DOHH2 (cell line): ENCODE measurements around the gene TLE1.

ENCODE experiments used
- H3F3A ChIP-seq: fragments of 200-600 bp; sonication (generic), shearing (Covaris generic); 2 replicates; pipeline ENCODE4 v1.6.0; 2016; ENCODE audit warnings: antibody characterized with exemption, mild to moderate bottlenecking; ENCODE audit not compliant: control insufficient read depth, insufficient read depth
- H3K27ac ChIP-seq: fragments of 200-600 bp; sonication (generic); 2 replicates; pipeline ENCODE4 v1.5.1; 2014; ENCODE audit warnings: low read depth, mild to moderate bottlenecking, low read length, moderate library complexity
- H3K27me3 ChIP-seq: fragments of 200-600 bp; sonication (generic); 2 replicates; pipeline ENCODE4 v1.6.1; 2014; ENCODE audit warnings: mild to moderate bottlenecking, low read length, mixed read lengths; ENCODE audit not compliant: control insufficient read depth
- H3K36me3 ChIP-seq: fragments of 200-600 bp; sonication (generic); 2 replicates; pipeline ENCODE4 v1.6.1; 2014; ENCODE audit warnings: mild to moderate bottlenecking, low read length, moderate library complexity, mixed read lengths; ENCODE audit not compliant: control insufficient read depth
- H3K4me1 ChIP-seq: fragments of 200-600 bp; sonication (generic); 2 replicates; pipeline ENCODE4 v1.6.1; 2014; ENCODE audit warnings: mild to moderate bottlenecking, low read length, mixed read lengths; ENCODE audit not compliant: control insufficient read depth
- H3K4me2 ChIP-seq: fragments of 200-600 bp; sonication (generic); 2 replicates; pipeline ENCODE4 v1.6.0; 2014; ENCODE audit warnings: mild to moderate bottlenecking, low read length, moderate library complexity
- H3K4me3 ChIP-seq: fragments of 200-600 bp; sonication (generic); 2 replicates; pipeline ENCODE4 v1.5.1; 2014; ENCODE audit warnings: mild to moderate bottlenecking, low read length, mixed read lengths
- H3K79me2 ChIP-seq: fragments of 200-600 bp; sonication (generic); 2 replicates; pipeline ENCODE4 v1.6.1; 2014; ENCODE audit warnings: mild to moderate bottlenecking, low read length, mixed read lengths; ENCODE audit not compliant: control insufficient read depth
- H3K9me2 ChIP-seq: fragments of 200-600 bp; sonication (generic); replicated peaks from 2 replicates; pipeline ENCODE4 v1.6.1; 2014; ENCODE audit warnings: mild to moderate bottlenecking, low read length, mixed read lengths; ENCODE audit not compliant: control insufficient read depth
- H3K9me3 ChIP-seq: fragments of 200-600 bp; sonication (generic); 2 replicates; pipeline ENCODE4 v1.6.1; 2014; ENCODE audit warnings: antibody characterized with exemption, low read length, mixed read lengths; ENCODE audit not compliant: control insufficient read depth, insufficient read depth
- H4K20me1 ChIP-seq: fragments of 200-600 bp; sonication (generic); 2 replicates; pipeline ENCODE4 v1.6.0; 2014; ENCODE audit warnings: low read depth, mild to moderate bottlenecking, antibody characterized with exemption, low read length, moderate library complexity; ENCODE audit not compliant: control insufficient read depth, insufficient read depth
- CTCF ChIP-seq: fragments of 200-600 bp; sonication (generic); IDR thresholded peaks from one replicate; pipeline ENCODE4 v1.5.1; 2014; ENCODE audit warnings: antibody characterized with exemption, mild to moderate bottlenecking, low read depth, low read length; ENCODE audit not compliant: poor library complexity, severe bottlenecking
- EZH2phosphoT487 ChIP-seq: fragments of 200-600 bp; sonication (generic); IDR thresholded peaks from 2 replicates; pipeline ENCODE4 v1.6.1; 2017; ENCODE audit warnings: borderline replicate concordance, mild to moderate bottlenecking, antibody characterized with exemption, low read length, moderate library complexity, mixed read lengths

TLE1 gene

DNA sequence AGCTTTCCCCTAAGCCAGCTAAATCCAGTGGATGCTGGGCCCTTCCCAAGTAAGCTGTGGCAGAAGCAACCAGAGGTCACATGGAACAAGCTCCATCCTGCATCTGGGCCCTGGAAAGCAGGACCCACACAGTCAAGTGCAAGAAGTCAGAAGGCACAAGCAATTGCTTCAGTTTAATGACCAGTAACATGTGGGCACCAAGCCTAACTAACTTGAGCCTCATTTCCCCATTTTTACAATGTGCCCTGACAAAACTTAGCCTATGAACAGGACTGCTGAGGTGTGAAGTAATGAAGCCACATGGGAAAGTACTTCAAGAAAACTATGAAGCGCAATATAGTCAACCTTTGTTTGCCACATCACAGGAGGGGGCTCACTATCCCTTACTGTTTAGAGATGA lies 90.5 kb downstream of the TLE1 start:
- Histone ChIP-seq H3K9me3 (no peaks in the 10 kb centered on the region), H3K4me3 (no peak overlapping the region), H3K4me1 (no peaks in the 10 kb centered on the region), H3K36me3 (no peaks in the 10 kb centered on the region), H3F3A (no peaks in the 10 kb centered on the region), H3K27me3 (peaks cover 10% of the 10 kb centered on the region), H3K9me2 (no peaks in the 10 kb centered on the region), H3K27ac (no peak overlapping the region), H4K20me1 (no peaks in the 10 kb centered on the region), H3K4me2 (no peak overlapping the region), H3K79me2 (no peaks in the 10 kb centered on the region)
- TF ChIP-seq CTCF (no peak), EZH2phosphoT487 (no peak)

- Histone ChIP-seq H3K9me2 (no peaks in the 10 kb centered on the region), H3K36me3 (no peaks in the 10 kb centered on the region), H3K27ac (no peak overlapping the region), H3K27me3 (peaks cover 10% of the 10 kb centered on the region), H3K4me2 (no peak overlapping the region), H3K4me1 (no peaks in the 10 kb centered on the region), H3K9me3 (no peaks in the 10 kb centered on the region; the same call in 1 of the 2 replicates), H3K79me2 (no peaks in the 10 kb centered on the region), H4K20me1 (no peaks in the 10 kb centered on the region), H3K4me3 (no peak overlapping the region), H3F3A (no peaks in the 10 kb centered on the region)
- TF ChIP-seq CTCF = no peak
Observed at GRCh38 chr9:81598123-81598497, 91.2 kb downstream of the TLE1 start.

GRCh38 chr9:81597419-81598122 lies 91.8 kb downstream of the TLE1 start:
- Histone ChIP-seq H3K27ac (no peak overlapping the region), H3K36me3 (no peaks in the 10 kb centered on the region), H3K4me3 (no peak overlapping the region), H3K9me3 (no peaks in the 10 kb centered on the region; the same call in 1 of the 2 replicates), H3K9me2 (no peaks in the 10 kb centered on the region), H3K79me2 (no peaks in the 10 kb centered on the region), H3K27me3 (peaks cover 8% of the 10 kb centered on the region), H3F3A (no peaks in the 10 kb centered on the region), H3K4me1 (no peaks in the 10 kb centered on the region), H4K20me1 (no peaks in the 10 kb centered on the region), H3K4me2 (no peak overlapping the region)
- TF ChIP-seq CTCF = no peak
- no peak for TF ChIP-seq EZH2phosphoT487
